Glutamatergic neuron (in vitro differentiated cells): ENCODE measurements around the gene EFEMP1. TPM values are rescaled to one million over a fixed set of nuclear protein-coding genes. Genes with fewer than 3 reads are reported as not detected.

Experiments
- DNase-seq: peaks from one replicate; pipeline ENCODE4 v3.0.0; 2022
- H3K27ac Mint-ChIP-seq: one replicate; pipeline ENCODE4 v1.8.0; 2020; ENCODE audit warnings: mild to moderate bottlenecking, mixed read lengths, inconsistent platforms; ENCODE audit not compliant: unreplicated experiment
- H3K27me3 Mint-ChIP-seq: one replicate; pipeline ENCODE4 v1.8.0; 2020; ENCODE audit warnings: mild to moderate bottlenecking, moderate library complexity, mixed read lengths, inconsistent platforms; ENCODE audit not compliant: unreplicated experiment
- H3K36me3 Mint-ChIP-seq: one replicate; pipeline ENCODE4 v1.8.0; 2020; ENCODE audit warnings: mild to moderate bottlenecking, mixed read lengths, inconsistent platforms; ENCODE audit not compliant: unreplicated experiment
- H3K4me1 Mint-ChIP-seq: one replicate; pipeline ENCODE4 v1.8.0; 2020; ENCODE audit warnings: mild to moderate bottlenecking, low read depth, mixed read lengths, inconsistent platforms; ENCODE audit not compliant: unreplicated experiment
- H3K4me3 Mint-ChIP-seq: one replicate; pipeline ENCODE4 v1.8.0; 2020; ENCODE audit warnings: mild to moderate bottlenecking, mixed read lengths, inconsistent platforms; ENCODE audit not compliant: unreplicated experiment
- H3K9me3 Mint-ChIP-seq: one replicate; pipeline ENCODE4 v1.8.0; 2020; ENCODE audit warnings: mild to moderate bottlenecking, moderate library complexity, mixed read lengths, inconsistent platforms; ENCODE audit not compliant: unreplicated experiment
- CTCF ChIP-seq: fragments of 200-600 bp; sonication (generic); IDR thresholded peaks from one replicate; pipeline ENCODE4 v1.5.0; 2021; ENCODE audit not compliant: partially characterized antibody, unreplicated experiment
- total RNA-seq: library from RNA; stranded (reverse); fragmentation: NEBNext Ultra II Directional; extraction: Animal tissue kit (Norgen Biotek cat#: 25700); gene quantifications from one replicate; pipeline ENCODE4 v1.2.1, GENCODE V29; 2021; ENCODE audit not compliant: unreplicated experiment

The EFEMP1 gene
- total RNA-seq, 1 donor from 2014 or later = 1.2 TPM

DNA sequence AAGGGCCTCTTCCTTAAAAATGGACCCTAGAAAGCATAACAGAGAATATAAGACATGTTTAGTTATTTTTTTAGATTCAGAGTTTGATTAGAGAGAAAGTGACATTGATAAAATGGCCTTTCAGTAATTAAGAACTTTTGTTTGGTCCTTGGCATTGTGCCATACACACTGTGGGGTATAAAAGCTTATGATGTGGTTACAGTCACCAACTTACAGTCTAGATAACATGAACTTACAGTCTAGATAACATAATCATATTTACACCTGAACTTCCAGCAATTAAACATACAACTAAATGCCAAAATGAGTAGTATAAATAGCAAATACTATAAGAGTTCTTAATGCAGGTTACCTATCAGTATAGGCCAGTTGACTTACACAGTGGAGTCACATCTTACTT lies 25.6 kb upstream of the EFEMP1 start:
- H3K4me3 Mint-ChIP-seq = no peak overlapping the region
- DNase-seq = no peak
- no peak for TF ChIP-seq CTCF
- H3K27ac Mint-ChIP-seq = no peak overlapping the region
- H3K9me3 Mint-ChIP-seq = peaks cover 2% of the 10 kb centered on the region
- H3K27me3 Mint-ChIP-seq = peaks cover 4% of the 10 kb centered on the region
- H3K4me1 Mint-ChIP-seq = peaks cover 7% of the 10 kb centered on the region
- no peaks in the 10 kb centered on the region for H3K36me3 Mint-ChIP-seq

DNA sequence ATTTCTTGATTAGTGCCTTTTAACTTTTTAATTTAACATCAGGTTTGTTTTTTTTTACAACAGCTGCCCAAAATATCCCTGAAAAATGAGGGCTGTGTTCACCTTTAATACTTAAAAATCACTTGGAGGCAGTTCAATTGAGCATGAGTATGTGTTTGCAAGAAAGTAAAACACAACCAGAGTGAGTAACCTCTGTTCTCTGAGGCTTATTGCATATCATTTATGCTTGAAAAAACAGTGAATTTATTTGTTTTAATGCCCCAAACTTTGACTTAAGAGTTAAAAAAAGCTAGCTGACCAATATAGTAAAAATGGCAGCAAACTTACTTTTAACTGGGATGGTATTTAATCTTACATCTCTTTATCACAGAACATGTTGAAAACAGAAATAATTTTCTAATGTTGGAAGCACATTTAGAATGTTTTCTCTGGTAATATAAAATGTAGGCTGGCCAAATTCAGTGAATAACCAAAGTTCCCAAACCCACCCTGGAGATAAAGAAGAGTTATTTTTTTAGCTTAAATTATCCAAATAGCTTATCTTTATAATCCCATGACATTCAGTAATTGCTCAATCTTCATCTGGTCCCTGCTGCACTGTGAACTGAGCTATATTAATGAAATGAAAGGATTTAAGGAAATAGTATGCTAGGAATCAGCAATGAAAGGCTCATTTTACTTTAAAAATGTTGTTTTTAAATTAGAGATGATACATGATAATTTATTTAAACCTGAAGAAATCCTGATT lies 24.8 kb upstream of the EFEMP1 start:
- Mint-ChIP-seq H3K36me3 (no peaks in the 10 kb centered on the region), H3K27ac (no peak overlapping the region), H3K27me3 (peaks cover 4% of the 10 kb centered on the region), H3K9me3 (peaks cover 2% of the 10 kb centered on the region), H3K4me3 (no peak overlapping the region), H3K4me1 (peaks cover 7% of the 10 kb centered on the region)
- no peak for DNase-seq
- no peak for TF ChIP-seq CTCF

DNA sequence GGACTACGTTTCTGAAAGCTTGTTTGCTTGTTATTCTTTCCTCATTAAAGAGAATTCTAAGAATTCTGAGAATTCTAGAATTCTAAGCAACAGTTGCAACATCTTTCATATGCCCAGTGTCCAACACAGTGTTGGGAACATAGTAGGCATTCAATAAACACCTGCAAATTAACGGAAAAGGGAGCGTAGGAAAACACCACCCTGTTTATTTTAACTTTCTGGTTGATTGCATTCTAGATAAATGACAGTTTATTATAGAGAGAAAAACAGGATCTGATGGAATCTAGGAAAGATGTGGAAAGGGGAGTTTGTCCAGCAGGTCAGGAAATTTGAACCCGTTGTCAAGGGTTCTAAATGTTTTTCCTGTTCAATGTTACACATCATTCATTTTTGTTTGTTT lies 24.2 kb upstream of the EFEMP1 start:
- peaks cover 7% of the 10 kb centered on the region for H3K4me1 Mint-ChIP-seq
- no peak overlapping the region for H3K4me3 Mint-ChIP-seq
- H3K27ac Mint-ChIP-seq = no peak overlapping the region
- no peaks in the 10 kb centered on the region for H3K36me3 Mint-ChIP-seq
- peaks cover 4% of the 10 kb centered on the region for H3K27me3 Mint-ChIP-seq
- H3K9me3 Mint-ChIP-seq = peaks cover 2% of the 10 kb centered on the region
- DNase-seq = no peak
- no peak for TF ChIP-seq CTCF

GRCh38 chr2:55946793-55947192 lies 23.2 kb upstream of the EFEMP1 start:
- Mint-ChIP-seq H3K27me3 (peaks cover 4% of the 10 kb centered on the region), H3K36me3 (no peaks in the 10 kb centered on the region), H3K27ac (no peak overlapping the region), H3K9me3 (no peaks in the 10 kb centered on the region), H3K4me3 (no peak overlapping the region), H3K4me1 (peaks cover 7% of the 10 kb centered on the region)
- TF ChIP-seq CTCF = no peak
- DNase-seq = no peak

- Mint-ChIP-seq H3K27ac (no peak overlapping the region), H3K27me3 (no peaks in the 10 kb centered on the region), H3K4me1 (no peaks in the 10 kb centered on the region), H3K4me3 (no peak overlapping the region), H3K36me3 (no peaks in the 10 kb centered on the region), H3K9me3 (no peaks in the 10 kb centered on the region)
- no peak for TF ChIP-seq CTCF
- no peak for DNase-seq
Measured at GRCh38 chr2:55943466-55943865, 19.9 kb upstream of the EFEMP1 start.
